ENCODE results near the gene ECI1.
"Not testable (repeated sequence)": the region's sequence is repeated elsewhere in the genome, so short reads cannot be mapped to it uniquely, and the experiment has no call there.

- not testable (repeated sequence) for TF ChIP-seq CTCF (conservative IDR thresholded peaks at IDR 0.05; ENCODE audit: low read depth, low read length); POLR2A (IDR thresholded peaks at IDR 0.05; ENCODE audit: low read depth, low read length); RAD21 (IDR thresholded peaks at IDR 0.05; ENCODE audit: low read length); BHLHE40 (IDR thresholded peaks at IDR 0.05; ENCODE audit: low read depth, low read length); USF2 (IDR thresholded peaks at IDR 0.05; ENCODE audit: low read depth, low read length); FOS (IDR thresholded peaks at IDR 0.05; ENCODE audit: low read depth, low read length); RFX5 (IDR thresholded peaks at IDR 0.05; ENCODE audit: low read depth, low read length); MXI1 (IDR thresholded peaks at IDR 0.05; ENCODE audit: borderline replicate concordance, low read depth, low read length)
Measured at GRCh38 chr16:2240331-2240730, 11.1 kb downstream of the ECI1 start.

All from IMR-90 (cell line).